IgD-negative memory B cell (primary cell): ENCODE data around the gene FAH. TPM values are rescaled to one million over a fixed set of nuclear protein-coding genes. Genes with fewer than 3 reads are reported as not detected.
"Not testable (repeated sequence)": the region's sequence is repeated elsewhere in the genome, so short reads cannot be mapped to it uniquely, and the experiment has no call there.

ENCODE experiments used
- H3K27ac Mint-ChIP-seq, 3 donors: one replicate each; pipeline ENCODE4 v1.8.0; 2020 to 2022; ENCODE audit warnings: mild to moderate bottlenecking in 3 of 3, mixed read lengths in 3 of 3, moderate library complexity in 1 of 3
- H3K27me3 Mint-ChIP-seq: one replicate; pipeline ENCODE4 v1.8.0; 2021; ENCODE audit warnings: mixed read lengths
- H3K36me3 Mint-ChIP-seq: one replicate; pipeline ENCODE4 v1.8.0; 2020; ENCODE audit warnings: mild to moderate bottlenecking, mixed read lengths
- H3K4me1 Mint-ChIP-seq, 3 donors: one replicate each; pipeline ENCODE4 v1.8.0; 2020 to 2022; ENCODE audit warnings: mixed read lengths in 3 of 3, mild to moderate bottlenecking in 1 of 3
- H3K4me3 Mint-ChIP-seq, 4 donors: one replicate each; pipeline ENCODE4 v1.8.0; 2020 to 2022; ENCODE audit warnings: mild to moderate bottlenecking in 4 of 4, mixed read lengths in 4 of 4, moderate library complexity in 3 of 4
- H3K9me3 Mint-ChIP-seq, 3 donors: one replicate each; pipeline ENCODE4 v1.8.0; 2020 to 2021; ENCODE audit warnings: mixed read lengths in 3 of 3, mild to moderate bottlenecking in 1 of 3
- polyA plus RNA-seq: library from polyadenylated mRNA; unstranded; fragments of 300-500 nt; fragmentation: Illumina TruSeq; gene quantifications from one replicate; pipeline ENCODE4 v1.2.3, GENCODE V29; 2021

The FAH gene
- polyA plus RNA-seq, 1 donor from 2014 or later: 2.5 TPM

DNA sequence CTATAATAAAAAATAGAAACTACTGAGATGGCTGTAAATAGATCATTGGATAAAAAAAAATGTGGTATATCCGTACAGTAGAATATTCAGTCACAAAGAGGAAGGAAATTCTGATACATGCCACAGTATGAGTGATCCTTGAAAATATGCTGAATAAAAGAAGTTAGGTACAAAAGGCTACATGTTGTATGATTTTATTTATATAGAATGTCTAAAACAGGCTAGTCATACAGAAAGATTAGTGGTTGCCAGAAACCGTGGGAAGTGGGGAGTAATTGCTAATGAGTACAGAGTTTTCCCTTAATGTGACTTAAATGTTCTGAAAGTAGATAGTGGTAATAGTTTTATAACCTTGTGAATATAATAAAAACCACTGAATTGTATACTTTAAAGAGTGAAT, 24.9 kb upstream of the FAH start:
- no peak overlapping the region for H3K27ac Mint-ChIP-seq
- no peak overlapping the region for H3K4me3 Mint-ChIP-seq
- H3K27me3 Mint-ChIP-seq: no peaks in the 10 kb centered on the region
- H3K9me3 Mint-ChIP-seq: no peaks in the 10 kb centered on the region
- H3K36me3 Mint-ChIP-seq: peaks cover 7% of the 10 kb centered on the region
- H3K4me1 Mint-ChIP-seq: peaks cover 0 to 2% (median 0%) of the 10 kb centered on the region in 3 donors

DNA sequence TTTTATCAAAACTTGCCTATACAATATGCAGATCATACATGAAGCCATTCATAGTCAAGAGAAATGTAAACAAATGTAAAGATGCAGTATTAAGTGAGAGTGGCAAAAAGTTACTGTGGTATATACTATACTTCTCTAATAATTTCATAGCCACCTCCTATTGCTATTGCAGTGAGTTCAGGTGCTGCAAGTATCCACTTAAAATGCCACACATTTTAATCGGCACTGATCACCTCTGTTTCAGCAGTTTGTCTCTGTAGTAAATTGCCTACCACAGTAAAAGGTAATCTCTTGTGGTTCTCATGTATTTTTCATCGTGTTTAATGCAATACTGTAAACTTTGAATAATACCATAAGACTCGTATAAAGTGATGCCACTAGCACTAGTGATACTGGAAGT, 20.4 kb upstream of the FAH start:
- Mint-ChIP-seq H3K4me3 (no peak overlapping the region), H3K36me3 (peaks cover 18% of the 10 kb centered on the region)

DNA sequence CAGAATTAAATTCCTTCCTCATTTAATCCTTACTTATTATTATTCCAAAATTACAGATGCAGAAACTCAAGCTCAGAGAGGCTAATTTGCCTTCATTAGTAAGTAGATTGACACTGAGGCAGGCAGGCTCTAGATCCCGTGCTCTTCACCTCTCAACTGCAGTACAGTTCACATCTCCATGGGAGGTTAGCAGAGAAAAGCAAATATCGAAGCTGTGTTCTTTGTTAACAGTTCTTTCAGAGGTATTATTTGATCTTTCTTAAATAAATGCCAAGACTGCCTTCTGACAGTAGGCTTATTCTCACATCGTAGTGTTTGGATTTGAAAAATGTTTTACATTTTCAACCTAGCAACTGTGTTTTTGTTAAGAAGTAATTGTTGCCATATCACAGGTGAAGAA, 15.9 kb upstream of the FAH start:
- H3K4me1 Mint-ChIP-seq: peaks cover 0 to 5% (median 5%) of the 10 kb centered on the region in 3 donors
- H3K36me3 Mint-ChIP-seq: peaks cover 11% of the 10 kb centered on the region
- H3K9me3 Mint-ChIP-seq: no peaks in the 10 kb centered on the region
- H3K27me3 Mint-ChIP-seq: no peaks in the 10 kb centered on the region
- no peak overlapping the region for H3K27ac Mint-ChIP-seq
- H3K4me3 Mint-ChIP-seq: no peak overlapping the region

More for the DNA sequence above, 20.4 kb upstream of the FAH start:
- no peak overlapping the region for H3K27ac Mint-ChIP-seq
- H3K9me3 Mint-ChIP-seq: no peaks in the 10 kb centered on the region
- H3K4me1 Mint-ChIP-seq: peaks cover 0 to 2% (median 2%) of the 10 kb centered on the region in 3 donors
- H3K27me3 Mint-ChIP-seq: no peaks in the 10 kb centered on the region

DNA sequence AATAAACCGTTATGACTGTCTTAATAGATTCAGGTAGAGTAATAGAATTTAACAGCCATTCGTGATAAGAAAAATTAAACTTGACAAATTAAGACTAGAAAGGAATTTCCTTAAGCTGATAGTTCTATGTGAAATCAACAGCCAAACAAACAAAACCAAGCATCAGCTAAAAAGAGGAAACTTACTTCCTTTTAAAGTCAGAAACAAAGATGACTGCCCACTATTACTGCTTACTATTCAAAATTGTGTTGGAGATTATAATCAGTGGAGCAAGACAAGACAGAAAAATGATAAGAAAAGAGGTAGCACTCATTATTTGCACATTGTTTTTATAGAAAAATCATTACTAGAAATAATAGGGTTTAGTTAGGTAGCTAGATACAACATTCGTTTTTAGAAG, 13.8 kb upstream of the FAH start:
- H3K36me3 Mint-ChIP-seq: peaks cover 11% of the 10 kb centered on the region
- no peaks in the 10 kb centered on the region for H3K9me3 Mint-ChIP-seq
- no peak overlapping the region for H3K27ac Mint-ChIP-seq
- H3K4me3 Mint-ChIP-seq: peak overlapping the region in 1 of 4 donors; percentile 13
- H3K4me1 Mint-ChIP-seq: peaks cover 0 to 5% (median 5%) of the 10 kb centered on the region in 3 donors
- no peaks in the 10 kb centered on the region for H3K27me3 Mint-ChIP-seq

DNA sequence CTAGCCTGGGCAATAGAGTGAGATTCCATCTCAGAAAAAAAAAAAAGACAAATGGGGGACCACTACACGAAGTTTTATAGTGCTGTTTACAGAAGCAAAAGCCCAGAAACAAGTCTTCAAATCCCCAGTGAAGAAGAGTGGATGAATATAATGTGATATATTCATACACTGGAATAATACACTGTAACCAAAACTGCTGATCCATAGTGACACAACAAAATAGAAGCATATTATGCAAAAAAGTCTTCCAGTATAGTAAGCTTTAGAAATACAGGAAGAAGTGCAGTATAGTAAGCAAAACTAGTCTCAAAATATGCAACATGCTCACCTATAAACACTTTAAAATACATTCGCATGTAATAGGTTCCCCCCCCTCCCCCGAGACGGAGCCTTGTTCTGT, 11.9 kb upstream of the FAH start:
- H3K4me3 Mint-ChIP-seq: no peak overlapping the region
- H3K4me1 Mint-ChIP-seq: peaks cover 0 to 5% (median 3%) of the 10 kb centered on the region in 3 donors
- H3K27me3 Mint-ChIP-seq: no peaks in the 10 kb centered on the region
- peaks cover 0 to 4% (median 0%) of the 10 kb centered on the region in 3 donors for H3K9me3 Mint-ChIP-seq
- peaks cover 6% of the 10 kb centered on the region for H3K36me3 Mint-ChIP-seq
- no peak overlapping the region for H3K27ac Mint-ChIP-seq

DNA sequence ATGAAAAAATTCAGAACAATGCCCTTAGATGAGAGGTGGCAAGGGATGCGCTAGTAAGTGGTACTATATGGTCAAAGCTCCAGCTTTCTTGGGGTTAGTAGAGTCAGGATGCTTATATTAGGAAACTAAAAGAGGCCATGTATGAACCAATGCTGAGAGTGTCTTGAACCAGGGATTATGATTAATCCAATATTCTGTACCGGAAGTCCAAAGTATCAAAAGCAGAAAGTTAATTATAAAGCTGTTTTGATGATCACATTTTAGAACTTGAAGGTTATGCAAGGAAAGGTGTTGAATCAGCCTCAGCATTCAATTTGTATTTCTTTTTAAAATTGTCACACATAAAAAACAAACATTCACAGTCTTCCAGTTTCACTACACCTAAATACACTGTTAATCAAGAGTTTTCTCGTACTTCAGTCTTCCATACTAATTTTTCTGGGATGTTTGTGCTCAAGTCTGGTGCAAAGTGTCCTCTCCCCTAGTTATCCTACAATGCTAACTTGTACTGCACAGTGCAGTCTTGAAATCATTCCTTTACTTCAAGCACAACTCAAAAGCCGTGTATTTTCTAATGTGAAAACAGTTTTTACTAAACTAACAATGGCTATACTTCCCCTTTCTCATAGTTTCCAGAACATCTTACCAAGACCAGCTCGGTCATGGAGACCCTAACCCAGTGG, 10.7 kb upstream of the FAH start:
- Mint-ChIP-seq H3K27ac (peak overlapping the region in 1 of 3 donors; percentile 30), H3K4me3 (no peak overlapping the region), H3K27me3 (no peaks in the 10 kb centered on the region), H3K9me3 (peaks cover 0 to 7% (median 4%) of the 10 kb centered on the region in 3 donors), H3K4me1 (peaks cover 0 to 5% (median 3%) of the 10 kb centered on the region in 3 donors), H3K36me3 (peaks cover 5% of the 10 kb centered on the region)

DNA sequence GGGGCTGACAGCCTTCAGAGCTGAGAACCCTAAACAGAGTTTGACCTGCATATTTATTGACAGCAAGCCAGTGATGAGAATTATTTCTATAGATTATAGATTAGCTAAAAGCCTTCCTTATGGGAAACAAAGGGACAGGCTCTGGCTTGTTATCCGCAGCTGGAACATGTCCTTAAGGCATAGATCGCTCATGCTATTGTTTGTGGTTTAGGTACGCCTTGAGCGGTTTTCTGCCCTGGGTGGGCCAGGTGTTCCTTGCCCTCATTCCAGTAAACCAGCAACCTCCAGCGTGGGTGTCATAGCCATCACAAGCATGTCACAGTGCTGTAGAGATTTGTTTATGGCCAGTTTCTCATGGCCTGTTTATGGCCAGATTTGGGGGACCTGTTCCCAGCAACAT, 10.2 kb upstream of the FAH start:
- peaks cover 3% of the 10 kb centered on the region for H3K36me3 Mint-ChIP-seq
- no peak overlapping the region for H3K4me3 Mint-ChIP-seq
- H3K27me3 Mint-ChIP-seq: no peaks in the 10 kb centered on the region
- H3K27ac Mint-ChIP-seq: peak overlapping the region in 1 of 3 donors; percentile 30
- H3K9me3 Mint-ChIP-seq: peaks cover 0 to 8% (median 4%) of the 10 kb centered on the region in 3 donors
- H3K4me1 Mint-ChIP-seq: peaks cover 0 to 5% (median 3%) of the 10 kb centered on the region in 3 donors

DNA sequence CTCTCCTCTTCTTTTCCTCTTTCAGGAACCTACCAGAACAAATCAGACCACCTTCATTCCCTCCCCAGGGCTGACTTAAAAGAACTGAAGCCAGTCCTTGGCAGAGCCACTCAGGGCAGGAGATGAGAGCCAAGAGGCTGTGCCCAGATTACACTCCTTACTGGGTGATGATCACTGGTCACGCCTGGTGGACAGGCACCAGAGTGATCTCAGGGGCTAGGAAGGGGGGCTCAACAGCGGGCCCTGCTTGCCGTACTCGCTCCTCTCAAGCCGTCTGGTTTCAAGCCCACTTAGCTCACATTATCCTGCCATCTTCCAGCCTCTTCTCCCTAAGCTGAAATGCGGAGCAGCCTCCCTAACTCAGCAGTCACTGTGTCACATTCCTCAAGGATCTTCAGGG, 1.7 kb upstream of the FAH start:
- H3K27me3 Mint-ChIP-seq: no peaks in the 10 kb centered on the region
- peak overlapping the region in 3 of 4 donors; percentile 19 to 87 (median 81) for H3K4me3 Mint-ChIP-seq
- peaks cover 0 to 8% (median 0%) of the 10 kb centered on the region in 3 donors for H3K9me3 Mint-ChIP-seq
- H3K27ac Mint-ChIP-seq: no peak overlapping the region
- no peaks in the 10 kb centered on the region for H3K36me3 Mint-ChIP-seq
- peaks cover 9 to 15% (median 14%) of the 10 kb centered on the region in 3 donors for H3K4me1 Mint-ChIP-seq

DNA sequence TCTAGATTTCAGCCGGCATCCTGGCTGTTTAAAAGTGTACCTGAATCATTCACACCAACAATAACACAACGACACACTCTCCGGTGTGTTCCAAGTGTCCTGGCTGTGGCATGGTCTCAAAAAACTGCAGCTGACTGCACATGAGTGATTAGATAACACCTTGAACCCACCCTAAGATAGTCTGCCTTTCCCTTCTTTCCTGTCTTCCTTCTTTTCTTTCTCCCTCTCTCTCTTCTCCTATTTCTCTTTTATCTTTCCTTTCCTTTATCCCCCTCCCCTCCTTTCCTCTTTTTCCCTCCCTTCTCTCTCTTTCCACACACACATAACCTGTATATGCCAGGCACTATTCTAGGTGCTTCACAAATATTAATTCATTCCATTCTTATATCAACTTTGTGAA, 1.2 kb upstream of the FAH start:
- Mint-ChIP-seq H3K27me3 (no peaks in the 10 kb centered on the region), H3K4me3 (peak overlapping the region in 3 of 4 donors; percentile 81 to 91 (median 87)), H3K27ac (no peak overlapping the region), H3K36me3 (no peaks in the 10 kb centered on the region), H3K9me3 (peaks cover 0 to 4% (median 0%) of the 10 kb centered on the region in 3 donors), H3K4me1 (peaks cover 9 to 15% (median 14%) of the 10 kb centered on the region in 3 donors)

DNA sequence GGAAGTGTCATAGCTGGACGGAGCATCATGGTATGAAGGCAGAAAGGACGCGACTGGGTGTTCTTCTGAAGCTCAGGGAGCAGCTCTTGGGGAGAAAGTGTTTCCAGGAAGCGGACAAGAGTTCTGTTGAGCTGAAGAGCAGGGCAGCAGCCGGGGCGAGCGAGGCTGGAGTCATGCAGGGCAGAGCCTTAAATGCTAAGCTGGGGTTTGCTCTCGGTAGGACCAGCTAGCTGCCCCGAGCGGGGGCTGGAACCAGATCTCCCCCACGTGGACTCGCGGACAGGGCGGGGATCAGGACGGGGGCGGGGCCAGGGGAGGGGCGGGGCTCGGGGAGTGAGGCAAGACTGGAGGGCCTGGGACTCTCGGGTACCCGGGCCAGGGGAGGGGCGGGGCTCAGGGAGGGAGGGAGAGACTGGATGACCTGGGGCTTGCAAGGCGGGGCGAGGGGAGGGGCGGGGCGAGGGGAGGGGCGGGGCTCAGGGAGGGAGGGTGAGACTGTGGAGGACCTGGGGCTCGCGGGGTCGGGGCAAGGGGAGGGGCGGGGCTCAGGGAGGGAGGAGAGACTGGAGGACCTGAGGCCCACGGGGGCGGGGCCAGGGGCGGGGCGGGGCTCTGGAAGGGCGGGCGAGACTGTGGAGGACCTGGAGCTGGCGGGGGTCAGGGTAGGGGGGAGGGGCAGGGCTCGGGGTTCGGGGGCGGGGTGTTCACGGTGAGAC, 461 bp upstream of the FAH start:
- H3K27ac Mint-ChIP-seq: peak overlapping the region in 2 of 3 donors; percentile 29 to 39
- H3K36me3 Mint-ChIP-seq: no peaks in the 10 kb centered on the region
- no peaks in the 10 kb centered on the region for H3K27me3 Mint-ChIP-seq
- H3K4me3 Mint-ChIP-seq: peak overlapping the region; percentile 84 to 96 (median 90)
- no peaks in the 10 kb centered on the region for H3K9me3 Mint-ChIP-seq
- H3K4me1 Mint-ChIP-seq: peaks cover 9 to 15% (median 14%) of the 10 kb centered on the region in 3 donors

DNA sequence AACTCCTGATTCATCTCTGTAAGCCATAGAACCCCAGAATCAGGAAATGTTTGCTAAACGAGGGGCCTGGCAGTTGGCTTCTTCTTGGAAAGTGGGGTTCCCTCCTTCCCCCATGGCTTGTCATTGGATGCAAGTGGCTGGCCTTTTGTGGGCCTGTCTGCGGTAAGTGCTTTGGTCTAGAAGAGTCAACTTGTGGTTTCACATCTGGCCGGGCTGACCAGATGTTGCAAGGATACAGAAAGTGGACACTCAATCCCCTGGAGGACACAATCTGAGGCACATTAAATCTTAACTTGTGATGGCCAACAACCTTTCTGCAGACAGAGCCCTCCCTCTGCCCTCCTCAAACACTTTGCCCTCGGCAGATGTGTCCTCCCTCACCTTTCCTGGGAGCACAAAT, 1.1 kb downstream of the FAH start:
- Mint-ChIP-seq H3K27me3 (no peaks in the 10 kb centered on the region), H3K4me1 (peaks cover 9 to 15% (median 14%) of the 10 kb centered on the region in 3 donors), H3K9me3 (no peaks in the 10 kb centered on the region), H3K36me3 (no peaks in the 10 kb centered on the region), H3K4me3 (peak overlapping the region in 3 of 4 donors; percentile 32 to 96 (median 94)), H3K27ac (peak overlapping the region in 1 of 3 donors; percentile 35)

DNA sequence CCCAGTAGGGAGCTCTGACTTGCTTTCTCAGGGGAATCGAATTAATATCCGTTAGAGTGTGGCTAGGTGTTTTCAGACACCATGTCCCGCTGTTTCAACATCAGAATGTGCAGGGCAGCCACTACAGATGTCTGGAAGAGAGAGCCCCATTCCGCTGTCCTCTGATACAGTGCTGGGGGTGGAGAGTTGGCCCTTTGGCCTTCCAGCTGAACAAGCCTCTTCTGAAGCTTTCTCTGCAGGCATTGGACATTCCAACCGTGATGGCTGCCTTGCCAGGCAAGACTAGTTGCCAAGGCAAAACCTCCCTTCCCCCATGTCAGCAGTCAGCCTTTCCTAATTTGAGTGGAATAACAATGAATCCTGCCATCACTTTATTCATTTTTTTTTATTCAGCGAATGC, 1.5 kb downstream of the FAH start:
- Mint-ChIP-seq H3K9me3 (no peaks in the 10 kb centered on the region), H3K4me1 (peaks cover 10 to 16% (median 15%) of the 10 kb centered on the region in 3 donors)

DNA sequence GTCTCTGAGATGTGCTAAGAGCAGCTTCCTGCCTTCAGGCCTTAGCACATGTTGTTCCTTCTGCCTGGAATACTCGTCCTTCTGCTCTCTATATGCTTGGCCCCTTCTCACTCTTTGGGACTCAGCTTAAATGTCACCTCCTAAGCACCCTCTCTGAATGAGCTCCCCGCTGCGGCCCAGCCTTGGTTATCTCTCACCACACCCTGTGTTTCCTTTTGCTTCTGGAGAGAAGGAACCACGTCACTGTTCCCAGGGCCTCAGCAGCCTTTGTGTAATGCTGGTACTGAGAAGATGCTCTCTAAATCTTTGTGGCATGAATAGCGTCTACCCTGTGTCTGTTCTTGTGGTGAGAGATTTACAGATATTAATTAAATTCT, 2.2 kb downstream of the FAH start:
- Mint-ChIP-seq H3K27me3 (no peaks in the 10 kb centered on the region), H3K4me3 (peak overlapping the region in 2 of 4 donors; percentile 63 to 96), H3K9me3 (no peaks in the 10 kb centered on the region), H3K36me3 (no peaks in the 10 kb centered on the region), H3K27ac (peak overlapping the region in 1 of 3 donors; percentile 59), H3K4me1 (peaks cover 11 to 18% (median 15%) of the 10 kb centered on the region in 3 donors)

More for the DNA sequence above, 1.5 kb downstream of the FAH start:
- Mint-ChIP-seq H3K4me3 (peak overlapping the region in 2 of 4 donors; percentile 63 to 96), H3K27ac (no peak overlapping the region), H3K36me3 (no peaks in the 10 kb centered on the region), H3K27me3 (no peaks in the 10 kb centered on the region)

DNA sequence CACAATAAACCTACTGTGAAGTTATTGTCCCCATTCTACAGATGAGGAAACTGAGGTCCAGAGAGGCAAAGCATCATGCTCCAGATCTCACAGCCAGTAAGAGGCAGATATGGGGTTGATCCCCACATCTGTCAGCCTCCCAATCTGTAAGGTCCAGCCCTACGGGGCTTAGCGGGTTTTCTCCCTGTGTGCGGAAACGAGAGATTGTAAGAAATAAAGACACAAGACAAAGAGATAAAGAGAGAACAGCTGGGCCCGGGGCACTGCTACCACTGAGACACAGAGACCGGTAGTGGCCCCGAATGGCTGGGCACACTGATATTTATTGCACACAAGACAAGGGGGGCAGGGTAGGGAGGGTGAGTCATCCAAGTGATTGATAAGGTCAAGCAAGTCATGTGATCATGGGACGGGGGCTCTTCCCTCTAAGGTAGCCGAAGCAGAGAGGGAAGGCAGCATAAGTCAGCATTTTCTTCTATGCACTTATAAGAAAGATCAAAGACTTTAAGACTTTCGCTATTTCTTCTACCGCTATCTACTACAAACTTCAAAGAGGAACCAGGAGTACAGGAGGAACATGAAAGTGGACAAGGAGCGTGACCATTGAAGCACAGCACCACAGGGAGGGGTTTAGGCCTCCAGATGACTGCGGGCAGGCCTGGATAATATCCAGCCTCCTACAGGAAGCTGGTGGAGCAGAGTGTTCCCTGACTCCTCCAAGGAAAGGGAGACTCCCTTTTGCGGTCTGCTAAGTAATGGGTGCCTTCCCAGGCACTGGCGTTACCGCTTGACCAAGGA, 2.8 kb downstream of the FAH start:
- Mint-ChIP-seq H3K4me1 (peaks cover 14 to 21% (median 20%) of the 10 kb centered on the region in 3 donors), H3K4me3 (peak overlapping the region in 1 of 4 donors; percentile 96)
- not testable (repeated sequence) for H3K36me3 Mint-ChIP-seq, H3K9me3 Mint-ChIP-seq, H3K27me3 Mint-ChIP-seq, H3K27ac Mint-ChIP-seq
